GM23338 (cell line): ENCODE results near the gene NXPH2.

ENCODE experiments used
- CREB1 ChIP-seq: fragments of 250-450 bp; sonication (Bioruptor Pico); IDR thresholded peaks from 2 replicates; pipeline ENCODE4 v1.5.0; 2020; ENCODE audit warnings: low read depth, mild to moderate bottlenecking, moderate library complexity
- EZH2 ChIP-seq: fragments of 200-600 bp; sonication (generic); IDR thresholded peaks from one replicate; pipeline ENCODE4 v1.8.0; 2017; ENCODE audit warnings: antibody characterized with exemption, mild to moderate bottlenecking, low read depth; ENCODE audit not compliant: unreplicated experiment
- EZH2phosphoT487 ChIP-seq: fragments of 200-600 bp; sonication (generic); IDR thresholded peaks from one replicate; pipeline ENCODE4 v1.8.1; 2018; ENCODE audit warnings: antibody characterized with exemption; ENCODE audit not compliant: unreplicated experiment
- JUNB ChIP-seq: IDR thresholded peaks from one replicate; pipeline ENCODE4 v1.6.1; 2016; ENCODE audit warnings: antibody characterized with exemption; ENCODE audit not compliant: unreplicated experiment
- POLR2AphosphoS5 ChIP-seq: IDR thresholded peaks from 2 replicates; pipeline ENCODE4 v1.6.1; 2016; ENCODE audit warnings: antibody characterized with exemption, low read depth
- STAT1 ChIP-seq: IDR thresholded peaks from one replicate; pipeline ENCODE4 v1.6.1; 2016; ENCODE audit warnings: antibody characterized with exemption; ENCODE audit not compliant: unreplicated experiment
- TF ChIP-seq, protein P1 (sequence below), 2 experiments: fragments of 200-600 bp in 1 of 2; sonication (generic) in 1 of 2; conservative IDR thresholded peaks; 2 replicates each; pipeline versions ENCODE4 v1.5.1 to v1.6.1; 2016 to 2017; ENCODE audit warnings: antibody characterized with exemption in 2 of 2, low read depth in 2 of 2, mild to moderate bottlenecking in 2 of 2, moderate library complexity in 1 of 2
- TF ChIP-seq, protein P2 (sequence below): IDR thresholded peaks from one replicate; pipeline ENCODE4 v1.6.1; 2018; ENCODE audit warnings: antibody characterized with exemption; ENCODE audit not compliant: unreplicated experiment

DNA sequence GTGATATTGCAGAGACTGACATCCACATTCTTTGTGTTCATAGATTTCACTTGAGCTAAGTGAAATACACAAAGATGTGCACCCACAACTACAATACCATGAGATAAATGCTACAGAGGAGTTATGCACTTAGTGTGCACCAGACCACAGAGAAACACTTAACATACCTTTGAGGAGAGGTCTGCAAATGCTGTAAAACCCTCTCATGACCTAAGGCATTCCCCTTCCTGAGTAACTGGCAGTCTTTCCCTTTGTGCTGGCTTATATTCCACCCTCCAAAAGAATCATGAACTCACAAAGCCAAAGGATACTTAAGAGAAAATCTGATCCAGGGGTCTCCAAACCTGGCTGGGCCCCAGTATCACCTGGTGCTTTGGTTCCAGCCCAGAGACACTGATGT is 16.2 kb downstream of the NXPH2 start:
- TF ChIP-seq POLR2AphosphoS5 (no peak), EZH2 (no peak), STAT1 (no peak), CREB1 (no peak), EZH2phosphoT487 (no peak), JUNB (no peak)
- TF ChIP-seq, protein P1, sequence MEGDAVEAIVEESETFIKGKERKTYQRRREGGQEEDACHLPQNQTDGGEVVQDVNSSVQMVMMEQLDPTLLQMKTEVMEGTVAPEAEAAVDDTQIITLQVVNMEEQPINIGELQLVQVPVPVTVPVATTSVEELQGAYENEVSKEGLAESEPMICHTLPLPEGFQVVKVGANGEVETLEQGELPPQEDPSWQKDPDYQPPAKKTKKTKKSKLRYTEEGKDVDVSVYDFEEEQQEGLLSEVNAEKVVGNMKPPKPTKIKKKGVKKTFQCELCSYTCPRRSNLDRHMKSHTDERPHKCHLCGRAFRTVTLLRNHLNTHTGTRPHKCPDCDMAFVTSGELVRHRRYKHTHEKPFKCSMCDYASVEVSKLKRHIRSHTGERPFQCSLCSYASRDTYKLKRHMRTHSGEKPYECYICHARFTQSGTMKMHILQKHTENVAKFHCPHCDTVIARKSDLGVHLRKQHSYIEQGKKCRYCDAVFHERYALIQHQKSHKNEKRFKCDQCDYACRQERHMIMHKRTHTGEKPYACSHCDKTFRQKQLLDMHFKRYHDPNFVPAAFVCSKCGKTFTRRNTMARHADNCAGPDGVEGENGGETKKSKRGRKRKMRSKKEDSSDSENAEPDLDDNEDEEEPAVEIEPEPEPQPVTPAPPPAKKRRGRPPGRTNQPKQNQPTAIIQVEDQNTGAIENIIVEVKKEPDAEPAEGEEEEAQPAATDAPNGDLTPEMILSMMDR (conservative IDR thresholded peaks at IDR 0.05; ENCODE audit: low read depth in 2 of 2) = no peak
- TF ChIP-seq, protein P2, sequence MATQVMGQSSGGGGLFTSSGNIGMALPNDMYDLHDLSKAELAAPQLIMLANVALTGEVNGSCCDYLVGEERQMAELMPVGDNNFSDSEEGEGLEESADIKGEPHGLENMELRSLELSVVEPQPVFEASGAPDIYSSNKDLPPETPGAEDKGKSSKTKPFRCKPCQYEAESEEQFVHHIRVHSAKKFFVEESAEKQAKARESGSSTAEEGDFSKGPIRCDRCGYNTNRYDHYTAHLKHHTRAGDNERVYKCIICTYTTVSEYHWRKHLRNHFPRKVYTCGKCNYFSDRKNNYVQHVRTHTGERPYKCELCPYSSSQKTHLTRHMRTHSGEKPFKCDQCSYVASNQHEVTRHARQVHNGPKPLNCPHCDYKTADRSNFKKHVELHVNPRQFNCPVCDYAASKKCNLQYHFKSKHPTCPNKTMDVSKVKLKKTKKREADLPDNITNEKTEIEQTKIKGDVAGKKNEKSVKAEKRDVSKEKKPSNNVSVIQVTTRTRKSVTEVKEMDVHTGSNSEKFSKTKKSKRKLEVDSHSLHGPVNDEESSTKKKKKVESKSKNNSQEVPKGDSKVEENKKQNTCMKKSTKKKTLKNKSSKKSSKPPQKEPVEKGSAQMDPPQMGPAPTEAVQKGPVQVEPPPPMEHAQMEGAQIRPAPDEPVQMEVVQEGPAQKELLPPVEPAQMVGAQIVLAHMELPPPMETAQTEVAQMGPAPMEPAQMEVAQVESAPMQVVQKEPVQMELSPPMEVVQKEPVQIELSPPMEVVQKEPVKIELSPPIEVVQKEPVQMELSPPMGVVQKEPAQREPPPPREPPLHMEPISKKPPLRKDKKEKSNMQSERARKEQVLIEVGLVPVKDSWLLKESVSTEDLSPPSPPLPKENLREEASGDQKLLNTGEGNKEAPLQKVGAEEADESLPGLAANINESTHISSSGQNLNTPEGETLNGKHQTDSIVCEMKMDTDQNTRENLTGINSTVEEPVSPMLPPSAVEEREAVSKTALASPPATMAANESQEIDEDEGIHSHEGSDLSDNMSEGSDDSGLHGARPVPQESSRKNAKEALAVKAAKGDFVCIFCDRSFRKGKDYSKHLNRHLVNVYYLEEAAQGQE = no peak
